GM13977 (cell line): ENCODE data around the gene WDR72.

Source experiments
- DNase-seq: peaks from one replicate; pipeline ENCODE4 v3.0.0; 2012; ENCODE audit warnings: low spot score
- CTCF ChIP-seq: IDR thresholded peaks from 2 replicates; pipeline ENCODE4 v1.5.1; 2012; ENCODE audit warnings: mild to moderate bottlenecking, control low read depth; ENCODE audit not compliant: insufficient read depth; ENCODE audit errors: extremely low read depth, missing control alignments
- in situ Hi-C: fragments of 300-500 bp; cut with MboI; formaldehyde crosslinking; loops from one replicate; pipeline ENCODE4 v1.12.0; 2022; ENCODE audit warnings: low sequenced_read_pairs, low pct_unique_long_range_greater_than_20kb, mixed read lengths, inconsistent platforms; ENCODE audit not compliant: unreplicated experiment

WDR72 gene

GRCh38 chr15:53534105-53534839 is 225.2 kb downstream of the WDR72 start:
- TF ChIP-seq CTCF: no peak
- in situ Hi-C loops: no loop called here

GRCh38 chr15:53530761-53531160 is 228.7 kb downstream of the WDR72 start:
- TF ChIP-seq CTCF: no peak
- no peak for DNase-seq
- in situ Hi-C loops: no loop called here

More at GRCh38 chr15:53534105-53534839, 225.2 kb downstream of the WDR72 start:
- no peak for DNase-seq

GRCh38 chr15:53527996-53528395 is 231.5 kb downstream of the WDR72 start:
- TF ChIP-seq CTCF: no peak
- DNase-seq: no peak
- in situ Hi-C loops: no loop called here

- no peak for DNase-seq
- TF ChIP-seq CTCF: no peak
- in situ Hi-C loops: no loop called here
Measured at GRCh38 chr15:53525894-53526293, 233.6 kb downstream of the WDR72 start.

GRCh38 chr15:53522991-53523390 is 236.5 kb downstream of the WDR72 start:
- in situ Hi-C loops: no loop called here
- TF ChIP-seq CTCF: no peak
- DNase-seq: no peak

- TF ChIP-seq CTCF: no peak
- DNase-seq: no peak
- in situ Hi-C loops: no loop called here
Measured at GRCh38 chr15:53520996-53521395, 238.5 kb downstream of the WDR72 start.
